Esophagus muscularis mucosa (tissue), 4 donors: ENCODE data around the gene TGFBR3. TPM values are rescaled to one million over a fixed set of nuclear protein-coding genes. Genes with fewer than 3 reads are reported as not detected.

Experiments used
- DNase-seq: peaks from one replicate; pipeline ENCODE4 v3.0.0-alpha.2; 2017; ENCODE audit errors: extremely low spot score
- H3K27ac ChIP-seq, 4 donors: fragments of 200-600 bp; sonication (generic); replicated peaks in 1 of 4; 1 replicate in 3 of 4; 2 replicates in 1 of 4; pipeline ENCODE4 v1.5.1; 2016 to 2019; ENCODE audit warnings: mild to moderate bottlenecking in 1 of 4
- H3K27me3 ChIP-seq, 4 donors: fragments of 200-600 bp; sonication (generic); one replicate each; pipeline versions ENCODE4 v1.5.1 to v1.6.0; 2016 to 2019
- H3K36me3 ChIP-seq, 4 donors: fragments of 200-600 bp; sonication (generic); one replicate each; pipeline ENCODE4 v1.5.1; 2016 to 2019
- H3K4me1 ChIP-seq, 4 donors: fragments of 200-600 bp; sonication (generic); one replicate each; pipeline ENCODE4 v1.5.1; 2016 to 2019
- H3K4me3 ChIP-seq, 4 donors: fragments of 200-600 bp; sonication (generic); 1 replicate in 2 of 4; 2 replicates in 2 of 4; pipeline ENCODE4 v1.5.1; 2016 to 2019; ENCODE audit warnings: mild to moderate bottlenecking in 4 of 4, moderate library complexity in 1 of 4
- H3K9me3 ChIP-seq, 4 donors: fragments of 200-600 bp; sonication (generic); 1 replicate in 3 of 4; 2 replicates in 1 of 4; pipeline ENCODE4 v1.5.1; 2016 to 2019
- CTCF ChIP-seq, 3 experiments: fragments of 200-600 bp in 2 of 3; fragments of 450-650 bp in 1 of 3; sonication (generic) in 2 of 3; IDR thresholded peaks; one replicate each; pipeline ENCODE4 v1.5.1; 2017 to 2019; ENCODE audit warnings: antibody characterized with exemption in 3 of 3, mild to moderate bottlenecking in 2 of 3, moderate library complexity in 1 of 3
- EP300 ChIP-seq: sonication (generic); formaldehyde crosslinking; IDR thresholded peaks from one replicate; pipeline ENCODE4 v1.6.1; 2017; ENCODE audit warnings: antibody characterized with exemption
- POLR2A ChIP-seq: fragments of 450-650 bp; IDR thresholded peaks from one replicate; pipeline ENCODE4 v1.6.1; 2017; ENCODE audit warnings: antibody characterized with exemption, moderate library complexity, mild to moderate bottlenecking, low read depth
- POLR2AphosphoS5 ChIP-seq, 2 donors: sonication (generic); formaldehyde crosslinking; IDR thresholded peaks; one replicate each; pipeline ENCODE4 v1.6.1; 2017; ENCODE audit warnings: antibody characterized with exemption in 2 of 2
- WGBS: methylation state at CpG from one replicate; pipeline ENCODE4 v1.1.5; 2018; 5-methylcytosine and 5-hydroxymethylcytosine counted together
- intact Hi-C: fragments of 100-400 bp; cut with DNase I; formaldehyde crosslinking; loops from one replicate; pipeline ENCODE4 v1.15.1; 2023
- total RNA-seq, 4 donors: library from RNA; depleted of rRNA; stranded (reverse); fragments of >200 nt; gene quantifications; one replicate each; pipeline versions ENCODE4 v1.1.0 to v1.2.1, GENCODE V29; 2016

The TGFBR3 gene
- total RNA-seq, 4 donors from 2014 or later: 176 to 262 (median 188) TPM

- Histone ChIP-seq H3K27ac (peak overlapping the region in 3 of 4 donors; percentile 5 to 50 (median 15)), H3K9me3 (no peaks in the 10 kb centered on the region), H3K27me3 (no peaks in the 10 kb centered on the region), H3K4me3 (peak overlapping the region in 3 of 4 donors; percentile 3 to 30 (median 6)), H3K36me3 (no peaks in the 10 kb centered on the region), H3K4me1 (peaks cover 15 to 79% (median 75%) of the 10 kb centered on the region in 4 donors)
- DNase-seq: no peak
- intact Hi-C loops: loop anchor here (5.0 kb wide), 1 partner anchor 34 kb away; no protein-coding TSS in a partner anchor
- WGBS: 71% methylated on average over 3 of the region's 3 CpGs
- no peak for TF ChIP-seq POLR2AphosphoS5 (IDR thresholded peaks at IDR 0.05)
- TF ChIP-seq CTCF (IDR thresholded peaks at IDR 0.05): no peak
- no peak for TF ChIP-seq EP300
- no peak for TF ChIP-seq POLR2A
Observed at GRCh38 chr1:91881280-91881679, 4.7 kb downstream of the TGFBR3 start.

- intact Hi-C loops: loop anchor here (5.0 kb wide), 1 partner anchor 32 kb away; no protein-coding TSS in a partner anchor
- no peak for DNase-seq
- peak overlapping the region in 3 of 4 donors; percentile 2 to 50 (median 6) for H3K27ac ChIP-seq
- H3K9me3 ChIP-seq: no peaks in the 10 kb centered on the region
- TF ChIP-seq POLR2A (no peak), POLR2AphosphoS5 (IDR thresholded peaks at IDR 0.05) (no peak), EP300 (no peak), CTCF (IDR thresholded peaks at IDR 0.05) (no peak)
- no peaks in the 10 kb centered on the region for H3K27me3 ChIP-seq
- peaks cover 21 to 93% (median 90%) of the 10 kb centered on the region in 4 donors for H3K4me1 ChIP-seq
- H3K36me3 ChIP-seq: no peaks in the 10 kb centered on the region
- H3K4me3 ChIP-seq: peak overlapping the region in 1 of 4 donors; percentile 15
Observed at GRCh38 chr1:91879733-91880132, 6.2 kb downstream of the TGFBR3 start.

GRCh38 chr1:91877574-91878208, 8.3 kb downstream of the TGFBR3 start:
- WGBS: 57% methylated on average over 5 of the region's 5 CpGs

GRCh38 chr1:91876781-91877573, 9.0 kb downstream of the TGFBR3 start:
- intact Hi-C loops: no loop called here
- H3K4me1 ChIP-seq: peaks cover 14 to 96% (median 95%) of the 10 kb centered on the region in 4 donors
- WGBS: 86% methylated on average over 2 of the region's 2 CpGs

More at GRCh38 chr1:91877574-91878208, 8.3 kb downstream of the TGFBR3 start:
- intact Hi-C loops: no loop called here
- no peak for DNase-seq
- Histone ChIP-seq H3K27me3 (no peaks in the 10 kb centered on the region), H3K36me3 (no peaks in the 10 kb centered on the region), H3K27ac (no peak overlapping the region), H3K9me3 (no peaks in the 10 kb centered on the region), H3K4me1 (peaks cover 11 to 96% (median 95%) of the 10 kb centered on the region in 4 donors), H3K4me3 (no peak overlapping the region)
- TF ChIP-seq POLR2A: no peak

More at GRCh38 chr1:91876781-91877573, 9.0 kb downstream of the TGFBR3 start:
- TF ChIP-seq EP300 (no peak), POLR2A (no peak), POLR2AphosphoS5 (IDR thresholded peaks at IDR 0.05) (no peak), CTCF (IDR thresholded peaks at IDR 0.05) (no peak)
- Histone ChIP-seq H3K4me3 (no peak overlapping the region), H3K9me3 (no peaks in the 10 kb centered on the region), H3K36me3 (no peaks in the 10 kb centered on the region), H3K27ac (peak overlapping the region in 1 of 4 donors; percentile 12), H3K27me3 (no peaks in the 10 kb centered on the region)
- DNase-seq: no peak
